Measurements from ENCODE around the gene WWOX.

Gene WWOX

GRCh38 chr16:78484509-78485058 lies 385.1 kb downstream of the WWOX start:
- no peak for DNase-seq (ENCODE audit: low spot score)
- no peak overlapping the region for H3K4me3 ChIP-seq
- TF ChIP-seq, protein P1, sequence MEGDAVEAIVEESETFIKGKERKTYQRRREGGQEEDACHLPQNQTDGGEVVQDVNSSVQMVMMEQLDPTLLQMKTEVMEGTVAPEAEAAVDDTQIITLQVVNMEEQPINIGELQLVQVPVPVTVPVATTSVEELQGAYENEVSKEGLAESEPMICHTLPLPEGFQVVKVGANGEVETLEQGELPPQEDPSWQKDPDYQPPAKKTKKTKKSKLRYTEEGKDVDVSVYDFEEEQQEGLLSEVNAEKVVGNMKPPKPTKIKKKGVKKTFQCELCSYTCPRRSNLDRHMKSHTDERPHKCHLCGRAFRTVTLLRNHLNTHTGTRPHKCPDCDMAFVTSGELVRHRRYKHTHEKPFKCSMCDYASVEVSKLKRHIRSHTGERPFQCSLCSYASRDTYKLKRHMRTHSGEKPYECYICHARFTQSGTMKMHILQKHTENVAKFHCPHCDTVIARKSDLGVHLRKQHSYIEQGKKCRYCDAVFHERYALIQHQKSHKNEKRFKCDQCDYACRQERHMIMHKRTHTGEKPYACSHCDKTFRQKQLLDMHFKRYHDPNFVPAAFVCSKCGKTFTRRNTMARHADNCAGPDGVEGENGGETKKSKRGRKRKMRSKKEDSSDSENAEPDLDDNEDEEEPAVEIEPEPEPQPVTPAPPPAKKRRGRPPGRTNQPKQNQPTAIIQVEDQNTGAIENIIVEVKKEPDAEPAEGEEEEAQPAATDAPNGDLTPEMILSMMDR (IDR thresholded peaks at IDR 0.05) = no peak
- H3K27ac ChIP-seq = no peak overlapping the region

DNA sequence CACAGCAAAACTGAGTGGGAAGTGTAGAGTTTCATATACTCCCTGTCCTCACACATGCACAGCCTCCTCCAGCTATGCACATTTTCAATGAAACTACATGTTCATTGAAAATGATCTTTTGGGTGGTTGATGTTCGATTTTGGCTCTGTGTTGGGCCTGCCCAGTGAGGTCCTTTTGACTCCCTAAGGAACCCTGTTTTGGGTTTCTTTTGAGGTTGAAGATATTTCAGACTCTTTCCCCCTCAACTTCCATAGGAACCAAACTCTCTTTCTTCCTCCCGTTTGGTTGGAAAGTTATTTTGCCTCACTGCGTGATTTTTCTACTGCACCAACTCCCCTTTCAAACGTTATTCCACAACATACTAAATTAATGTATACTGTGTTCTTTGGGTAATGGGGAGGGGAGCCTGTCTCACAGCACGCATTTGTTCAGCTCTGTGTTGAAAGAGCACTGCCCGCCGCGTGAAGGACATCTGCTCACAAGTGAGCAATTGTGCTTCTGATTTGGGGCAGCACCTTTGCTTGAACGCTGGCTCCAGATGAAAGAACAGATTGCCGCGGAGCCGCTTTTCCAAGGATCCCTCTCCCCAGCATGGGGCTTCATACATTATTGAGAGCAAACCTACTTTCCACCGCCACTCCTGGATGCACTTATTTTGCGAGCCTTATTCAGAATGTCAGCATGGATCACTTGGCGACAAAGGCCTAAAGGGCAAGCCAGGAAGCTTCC lies 385.9 kb downstream of the WWOX start:
- DNase-seq (ENCODE audit: low spot score) = no peak

DNA sequence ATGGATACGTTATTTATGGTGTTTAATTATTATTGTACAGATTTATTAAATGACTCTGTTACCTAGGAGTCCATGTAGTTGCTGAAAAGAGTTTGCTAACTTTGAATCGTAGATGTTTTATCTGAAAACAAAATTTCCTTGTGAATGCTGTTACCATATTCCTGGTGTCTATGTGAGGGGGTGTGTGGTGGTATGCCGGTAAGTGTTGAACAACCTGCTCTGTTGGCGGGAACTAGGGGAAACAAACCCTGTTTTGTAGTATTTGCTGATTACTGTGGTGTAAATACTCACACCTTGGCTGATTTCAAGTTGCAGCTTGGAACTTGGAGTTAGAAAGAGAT lies 386.4 kb downstream of the WWOX start:
- no peak for DNase-seq (ENCODE audit: low spot score)
- TF ChIP-seq, protein P1 (IDR thresholded peaks at IDR 0.05) = no peak
- Histone ChIP-seq H3K27ac (no peak overlapping the region), H3K4me3 (no peak overlapping the region)

More for the DNA sequence above, 385.9 kb downstream of the WWOX start:
- H3K27ac ChIP-seq = no peak overlapping the region
- H3K4me3 ChIP-seq = no peak overlapping the region
- TF ChIP-seq, protein P1 (IDR thresholded peaks at IDR 0.05) = no peak

DNA sequence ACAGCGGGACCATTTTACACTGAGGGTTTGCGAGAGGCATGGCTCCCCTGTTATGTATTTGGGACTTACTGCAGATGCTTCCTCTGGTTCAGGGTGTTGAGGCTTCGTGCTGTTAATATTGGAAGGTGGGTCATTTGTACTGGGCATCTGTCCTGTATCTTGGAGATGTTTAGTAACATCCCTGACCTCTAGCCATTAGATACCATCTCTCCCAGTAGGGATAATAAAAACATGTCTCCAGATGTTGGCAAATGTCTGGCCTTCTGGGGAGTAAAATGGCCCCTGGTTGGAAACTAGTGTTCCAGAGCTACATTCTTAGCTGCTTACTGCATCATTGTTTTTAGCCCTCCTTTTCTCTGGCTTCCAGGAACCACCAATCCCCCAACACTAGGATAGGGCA lies 388.0 kb downstream of the WWOX start:
- no peak overlapping the region for H3K4me3 ChIP-seq
- TF ChIP-seq, protein P1 (IDR thresholded peaks at IDR 0.05) = no peak
- DNase-seq (ENCODE audit: low spot score) = no peak
- H3K27ac ChIP-seq = no peak overlapping the region

- Histone ChIP-seq H3K4me3 (no peak overlapping the region), H3K27ac (no peak overlapping the region)
- DNase-seq (ENCODE audit: low spot score) = no peak
- TF ChIP-seq, protein P1 (IDR thresholded peaks at IDR 0.05) = no peak
Observed at GRCh38 chr16:78489072-78489471, 389.6 kb downstream of the WWOX start.

- Histone ChIP-seq H3K4me3 (no peak overlapping the region), H3K27ac (no peak overlapping the region)
- TF ChIP-seq, protein P1 (IDR thresholded peaks at IDR 0.05) = no peak
- no peak for DNase-seq (ENCODE audit: low spot score)
Observed at GRCh38 chr16:78489631-78490030, 390.2 kb downstream of the WWOX start.

DNA sequence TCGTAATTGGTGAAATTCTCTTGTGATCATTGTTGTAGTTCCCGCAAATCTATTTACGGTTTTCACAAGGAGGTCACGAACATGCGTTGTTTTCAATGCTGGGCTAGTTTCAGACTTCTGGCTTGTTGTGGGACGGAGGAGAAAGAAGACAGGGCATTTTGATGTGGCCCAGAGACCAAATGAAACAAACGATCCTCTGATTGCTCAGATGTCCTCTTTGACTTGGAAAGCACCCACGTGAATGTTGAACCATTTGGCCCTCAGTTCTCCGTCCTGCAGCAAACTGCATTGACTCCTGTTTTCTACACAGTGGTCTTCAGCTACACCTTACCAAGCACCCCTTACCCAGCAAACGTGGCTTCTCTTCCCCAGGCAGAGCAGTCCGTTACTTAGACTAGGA lies 391.0 kb downstream of the WWOX start:
- Histone ChIP-seq H3K27ac (no peak overlapping the region), H3K4me3 (no peak overlapping the region)
- TF ChIP-seq, protein P1 (IDR thresholded peaks at IDR 0.05) = no peak
- DNase-seq (ENCODE audit: low spot score) = no peak

All from coronary artery (tissue), 2 donors.